ENCODE results near the gene PTPA.

Gene PTPA

DNA sequence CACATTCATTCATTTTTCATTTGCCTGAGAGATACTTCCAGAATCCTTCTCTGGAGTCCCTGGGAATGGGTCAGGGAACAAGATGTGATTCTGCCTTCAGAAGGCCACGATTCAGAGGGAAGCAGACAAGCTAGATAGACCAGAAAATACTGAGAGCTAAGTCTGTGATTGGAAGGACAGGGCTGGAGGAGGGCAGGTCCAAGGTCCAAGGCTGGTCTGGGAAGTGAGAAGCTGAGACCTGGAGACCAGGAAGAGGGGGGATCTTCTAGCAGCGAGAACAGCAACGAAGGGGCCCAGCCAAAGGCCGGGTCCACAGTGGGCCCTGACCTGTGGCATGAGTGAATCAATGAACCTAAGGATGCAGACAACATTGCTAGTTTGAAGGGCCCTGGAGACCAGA, 70.9 kb downstream of the PTPA start:
- H3K4me2 ChIP-seq (ENCODE audit: low read depth, low read length, poor library complexity, severe bottlenecking): no peak overlapping the region
- no peaks in the 10 kb centered on the region for H4K20me1 ChIP-seq (ENCODE audit: low read depth, low read length)
- no peak overlapping the region for H3K4me3 ChIP-seq (ENCODE audit: insufficient read depth, low read length, poor library complexity, severe bottlenecking)
- no peaks in the 10 kb centered on the region for H3K79me2 ChIP-seq (ENCODE audit: insufficient read depth, low read length)
- H3K9me3 ChIP-seq (ENCODE audit: insufficient read depth, low read length): no peaks in the 10 kb centered on the region
- no peak overlapping the region for H2AFZ ChIP-seq (ENCODE audit: low read depth, low read length, severe bottlenecking)
- H3F3A ChIP-seq (ENCODE audit: insufficient read depth): no peaks in the 10 kb centered on the region
- H3K27ac ChIP-seq (ENCODE audit: low read depth, low read length): no peak overlapping the region
- no peak overlapping the region for H3K9ac ChIP-seq (ENCODE audit: low read length)
- no peaks in the 10 kb centered on the region for H3K9me2 ChIP-seq (replicated peaks; ENCODE audit: insufficient read depth, low read length)
- no peaks in the 10 kb centered on the region for H3K36me3 ChIP-seq (ENCODE audit: low read length)
- no peaks in the 10 kb centered on the region for H3K27me3 ChIP-seq (ENCODE audit: low read length)
- TF ChIP-seq, protein P1, sequence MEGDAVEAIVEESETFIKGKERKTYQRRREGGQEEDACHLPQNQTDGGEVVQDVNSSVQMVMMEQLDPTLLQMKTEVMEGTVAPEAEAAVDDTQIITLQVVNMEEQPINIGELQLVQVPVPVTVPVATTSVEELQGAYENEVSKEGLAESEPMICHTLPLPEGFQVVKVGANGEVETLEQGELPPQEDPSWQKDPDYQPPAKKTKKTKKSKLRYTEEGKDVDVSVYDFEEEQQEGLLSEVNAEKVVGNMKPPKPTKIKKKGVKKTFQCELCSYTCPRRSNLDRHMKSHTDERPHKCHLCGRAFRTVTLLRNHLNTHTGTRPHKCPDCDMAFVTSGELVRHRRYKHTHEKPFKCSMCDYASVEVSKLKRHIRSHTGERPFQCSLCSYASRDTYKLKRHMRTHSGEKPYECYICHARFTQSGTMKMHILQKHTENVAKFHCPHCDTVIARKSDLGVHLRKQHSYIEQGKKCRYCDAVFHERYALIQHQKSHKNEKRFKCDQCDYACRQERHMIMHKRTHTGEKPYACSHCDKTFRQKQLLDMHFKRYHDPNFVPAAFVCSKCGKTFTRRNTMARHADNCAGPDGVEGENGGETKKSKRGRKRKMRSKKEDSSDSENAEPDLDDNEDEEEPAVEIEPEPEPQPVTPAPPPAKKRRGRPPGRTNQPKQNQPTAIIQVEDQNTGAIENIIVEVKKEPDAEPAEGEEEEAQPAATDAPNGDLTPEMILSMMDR (IDR thresholded peaks at IDR 0.05; ENCODE audit: insufficient read depth, low read length, poor library complexity, severe bottlenecking): no peak
- TF ChIP-seq EZH2phosphoT487 (conservative IDR thresholded peaks at IDR 0.05; ENCODE audit: low read length): no peak

DNA sequence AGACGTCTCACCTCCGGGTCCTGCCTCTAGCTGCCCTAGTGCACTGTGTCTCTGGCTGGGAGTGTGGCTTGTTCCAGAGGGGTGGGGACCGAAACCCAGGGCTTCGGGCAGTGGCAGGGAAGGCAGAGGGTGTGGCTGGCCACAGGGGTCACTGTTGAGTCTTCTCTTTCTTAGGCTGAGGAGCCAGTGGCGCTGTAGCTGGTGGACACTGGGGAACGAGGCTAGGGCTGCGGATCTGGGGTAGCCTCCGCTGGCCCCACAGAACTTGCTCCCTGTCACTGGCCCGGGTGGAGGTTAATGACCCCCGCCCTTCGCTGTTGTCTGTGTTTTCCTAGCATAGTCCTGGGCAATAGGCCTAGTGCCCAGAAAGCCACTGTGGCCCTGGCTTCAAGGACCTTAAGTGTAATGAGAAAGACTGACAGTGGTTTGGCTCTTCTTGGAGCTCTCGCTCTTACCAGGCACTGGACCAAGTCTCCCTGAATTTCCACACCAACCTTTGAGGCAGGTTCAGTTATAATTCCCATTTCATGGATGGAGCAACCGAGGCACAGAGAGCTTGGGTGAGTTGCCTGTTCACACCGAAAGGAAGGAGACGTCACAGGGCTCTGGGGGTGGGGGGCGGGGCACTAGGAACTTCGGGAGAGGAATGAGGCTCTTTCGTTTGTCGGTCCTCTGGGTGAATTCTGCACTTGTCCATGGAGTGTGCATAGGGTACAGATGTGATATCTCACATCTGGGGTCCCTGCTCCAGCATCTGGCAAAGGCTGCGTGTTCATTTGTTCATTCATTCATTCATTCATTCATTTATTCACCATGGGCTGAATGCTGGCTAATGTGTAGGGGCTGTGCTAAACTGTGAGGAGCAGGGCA, 71.6 kb downstream of the PTPA start:
- H3K4me2 ChIP-seq (ENCODE audit: low read depth, low read length, poor library complexity, severe bottlenecking): no peak overlapping the region
- H3K9me3 ChIP-seq (ENCODE audit: insufficient read depth, low read length): no peaks in the 10 kb centered on the region
- H3K79me2 ChIP-seq (ENCODE audit: insufficient read depth, low read length): no peaks in the 10 kb centered on the region
- no peak overlapping the region for H3K27ac ChIP-seq (ENCODE audit: low read depth, low read length)
- H3K9ac ChIP-seq (ENCODE audit: low read length): no peak overlapping the region
- no peak overlapping the region for H3K4me3 ChIP-seq (ENCODE audit: insufficient read depth, low read length, poor library complexity, severe bottlenecking)
- no peaks in the 10 kb centered on the region for H3K36me3 ChIP-seq (ENCODE audit: low read length)
- no peaks in the 10 kb centered on the region for H3F3A ChIP-seq (ENCODE audit: insufficient read depth)
- H4K20me1 ChIP-seq (ENCODE audit: low read depth, low read length): no peaks in the 10 kb centered on the region
- no peak overlapping the region for H2AFZ ChIP-seq (ENCODE audit: low read depth, low read length, severe bottlenecking)
- TF ChIP-seq, protein P1 (IDR thresholded peaks at IDR 0.05; ENCODE audit: insufficient read depth, low read length, poor library complexity, severe bottlenecking): no peak
- TF ChIP-seq EZH2phosphoT487 (conservative IDR thresholded peaks at IDR 0.05; ENCODE audit: low read length): no peak
- H3K9me2 ChIP-seq (replicated peaks; ENCODE audit: insufficient read depth, low read length): no peaks in the 10 kb centered on the region
- H3K27me3 ChIP-seq (ENCODE audit: low read length): no peaks in the 10 kb centered on the region

DNA sequence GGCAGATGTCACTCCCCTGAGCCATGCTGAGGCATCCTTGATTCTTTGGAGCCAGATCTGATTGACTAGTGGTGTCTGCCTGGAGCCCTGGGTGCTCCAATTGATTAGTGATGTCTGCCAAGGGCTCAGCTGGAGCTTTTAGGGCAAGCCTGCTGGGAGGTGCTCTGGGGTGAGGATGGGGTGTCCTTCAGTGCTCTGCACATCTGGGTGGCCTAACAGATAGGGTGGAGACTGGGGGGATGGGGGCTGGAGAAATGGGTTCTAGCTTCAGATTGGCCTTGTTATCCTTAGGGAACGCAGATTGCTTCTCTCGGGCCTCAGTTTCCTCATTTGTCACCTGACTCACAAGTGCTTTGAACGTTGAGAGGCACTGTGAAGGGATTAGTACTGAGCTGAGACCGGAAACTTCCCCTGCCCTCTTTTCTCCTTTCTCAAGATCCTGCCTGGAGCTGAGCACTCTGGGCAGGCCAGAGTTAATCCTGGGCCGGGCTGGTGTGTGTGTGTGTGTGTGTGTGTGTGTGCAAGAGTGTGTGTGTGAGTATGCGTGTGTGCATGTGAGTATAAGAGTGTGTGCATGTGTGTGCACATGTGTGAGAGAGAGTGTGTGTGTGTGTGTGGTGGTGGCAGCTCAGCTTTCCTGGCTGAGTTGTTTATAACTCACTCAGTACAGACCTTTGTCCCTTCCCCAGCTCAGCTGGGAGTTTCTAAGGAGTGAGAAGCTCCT, 72.4 kb downstream of the PTPA start:
- H3K27me3 ChIP-seq (ENCODE audit: low read length): no peaks in the 10 kb centered on the region
- H3K9me2 ChIP-seq (replicated peaks; ENCODE audit: insufficient read depth, low read length): no peaks in the 10 kb centered on the region

More for the DNA sequence above, 72.4 kb downstream of the PTPA start:
- Histone ChIP-seq H3K4me2 (ENCODE audit: low read depth, low read length, poor library complexity, severe bottlenecking) (no peak overlapping the region), H3F3A (ENCODE audit: insufficient read depth) (no peaks in the 10 kb centered on the region), H3K4me3 (ENCODE audit: insufficient read depth, low read length, poor library complexity, severe bottlenecking) (no peak overlapping the region), H4K20me1 (ENCODE audit: low read depth, low read length) (no peaks in the 10 kb centered on the region), H3K79me2 (ENCODE audit: insufficient read depth, low read length) (no peaks in the 10 kb centered on the region), H3K9ac (ENCODE audit: low read length) (no peak overlapping the region), H3K9me3 (ENCODE audit: insufficient read depth, low read length) (no peaks in the 10 kb centered on the region), H3K36me3 (ENCODE audit: low read length) (no peaks in the 10 kb centered on the region), H2AFZ (ENCODE audit: low read depth, low read length, severe bottlenecking) (no peak overlapping the region), H3K27ac (ENCODE audit: low read depth, low read length) (no peak overlapping the region)
- TF ChIP-seq EZH2phosphoT487 (conservative IDR thresholded peaks at IDR 0.05; ENCODE audit: low read length): no peak
- TF ChIP-seq, protein P1 (IDR thresholded peaks at IDR 0.05; ENCODE audit: insufficient read depth, low read length, poor library complexity, severe bottlenecking): no peak

Data from SU-DHL-6 (cell line).